Gastroesophageal sphincter (tissue), 4 donors: ENCODE data around the gene LDLRAD1. TPM values are rescaled to one million over a fixed set of nuclear protein-coding genes. Genes with fewer than 3 reads are reported as not detected.

Source experiments
- ATAC-seq: fragments of 150-250 bp; one replicate; pipeline ENCODE4 v1.9.1; 2016; ENCODE audit warnings: mild to moderate bottlenecking, moderate library complexity
- H3K27ac ChIP-seq, 4 donors: fragments of 200-600 bp; sonication (generic) in 3 of 4; 1 replicate in 3 of 4; 2 replicates in 1 of 4; pipeline ENCODE4 v1.5.1; 2016 to 2019
- H3K27me3 ChIP-seq: fragments of 200-600 bp; sonication (generic); one replicate; pipeline ENCODE4 v1.5.1; 2019
- H3K36me3 ChIP-seq, 2 donors: fragments of 200-600 bp; sonication (generic); one replicate each; pipeline ENCODE4 v1.5.1; 2019; ENCODE audit warnings: control low read depth in 1 of 2
- H3K4me1 ChIP-seq, 3 donors: fragments of 200-600 bp; sonication (generic); 1 replicate in 2 of 3; 2 replicates in 1 of 3; pipeline ENCODE4 v1.5.1; 2016 to 2019; ENCODE audit warnings: control low read depth in 2 of 3
- H3K4me3 ChIP-seq, 2 donors: fragments of 200-600 bp; sonication (generic); one replicate each; pipeline ENCODE4 v1.5.1; 2019; ENCODE audit warnings: mild to moderate bottlenecking in 1 of 2, moderate library complexity in 1 of 2
- H3K9me3 ChIP-seq, 3 donors: fragments of 200-600 bp; sonication (generic); one replicate each; pipeline ENCODE4 v1.5.1; 2017 to 2019; ENCODE audit warnings: control low read depth in 2 of 3
- EP300 ChIP-seq: sonication (generic); formaldehyde crosslinking; IDR thresholded peaks from one replicate; pipeline ENCODE4 v1.6.1; 2017; ENCODE audit warnings: antibody characterized with exemption, mild to moderate bottlenecking
- POLR2A ChIP-seq, 2 donors: fragments of 450-650 bp; IDR thresholded peaks; one replicate each; pipeline ENCODE4 v1.6.1; 2017; ENCODE audit warnings: antibody characterized with exemption in 2 of 2, mild to moderate bottlenecking in 2 of 2, moderate library complexity in 1 of 2
- POLR2AphosphoS5 ChIP-seq: sonication (generic); formaldehyde crosslinking; IDR thresholded peaks from one replicate; pipeline ENCODE4 v1.6.1; 2017; ENCODE audit warnings: antibody characterized with exemption
- WGBS, 2 donors: methylation state at CpG; one replicate each; pipeline ENCODE4 v1.1.5; 2018; ENCODE audit warnings: low coverage in 1 of 2; 5-methylcytosine and 5-hydroxymethylcytosine counted together
- total RNA-seq, 4 donors: library from RNA; depleted of rRNA; stranded (reverse); fragments of >200 nt; gene quantifications; one replicate each; pipeline ENCODE4 v1.1.0, GENCODE V29; 2016
- TF ChIP-seq, protein P1 (sequence below), 4 experiments: fragments of 200-600 bp in 2 of 4; fragments of 450-650 bp in 2 of 4; sonication (generic) in 1 of 4; IDR thresholded peaks; one replicate each; pipeline ENCODE4 v1.5.1; 2017 to 2019; ENCODE audit warnings: antibody characterized with exemption in 4 of 4, mild to moderate bottlenecking in 2 of 4, moderate library complexity in 2 of 4

Gene LDLRAD1
- total RNA-seq, 4 donors from 2014 or later: not detected

DNA sequence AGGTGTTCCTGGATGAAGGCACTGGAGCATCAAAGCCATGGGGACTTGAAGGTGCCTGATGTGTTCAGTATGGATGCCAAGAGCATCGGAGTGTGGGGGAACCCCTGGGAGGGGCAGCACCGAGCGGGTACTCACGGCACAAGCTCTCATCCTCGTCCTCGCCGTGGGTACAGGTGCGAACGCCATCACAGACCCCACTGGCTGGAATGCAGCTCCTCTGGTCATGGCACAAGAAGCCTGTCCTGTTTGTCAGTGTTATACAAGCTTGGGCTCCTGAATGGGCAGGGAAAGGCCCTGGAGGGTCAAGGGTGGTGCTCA lies 6.0 kb downstream of the LDLRAD1 start:
- peaks cover 36% of the 10 kb centered on the region for H3K27me3 ChIP-seq
- no peaks in the 10 kb centered on the region for H3K4me1 ChIP-seq
- no peaks in the 10 kb centered on the region for H3K36me3 ChIP-seq
- no peaks in the 10 kb centered on the region for H3K9me3 ChIP-seq
- TF ChIP-seq EP300 (no peak), POLR2A (IDR thresholded peaks at IDR 0.05) (no peak), POLR2AphosphoS5 (no peak)
- TF ChIP-seq, protein P1, sequence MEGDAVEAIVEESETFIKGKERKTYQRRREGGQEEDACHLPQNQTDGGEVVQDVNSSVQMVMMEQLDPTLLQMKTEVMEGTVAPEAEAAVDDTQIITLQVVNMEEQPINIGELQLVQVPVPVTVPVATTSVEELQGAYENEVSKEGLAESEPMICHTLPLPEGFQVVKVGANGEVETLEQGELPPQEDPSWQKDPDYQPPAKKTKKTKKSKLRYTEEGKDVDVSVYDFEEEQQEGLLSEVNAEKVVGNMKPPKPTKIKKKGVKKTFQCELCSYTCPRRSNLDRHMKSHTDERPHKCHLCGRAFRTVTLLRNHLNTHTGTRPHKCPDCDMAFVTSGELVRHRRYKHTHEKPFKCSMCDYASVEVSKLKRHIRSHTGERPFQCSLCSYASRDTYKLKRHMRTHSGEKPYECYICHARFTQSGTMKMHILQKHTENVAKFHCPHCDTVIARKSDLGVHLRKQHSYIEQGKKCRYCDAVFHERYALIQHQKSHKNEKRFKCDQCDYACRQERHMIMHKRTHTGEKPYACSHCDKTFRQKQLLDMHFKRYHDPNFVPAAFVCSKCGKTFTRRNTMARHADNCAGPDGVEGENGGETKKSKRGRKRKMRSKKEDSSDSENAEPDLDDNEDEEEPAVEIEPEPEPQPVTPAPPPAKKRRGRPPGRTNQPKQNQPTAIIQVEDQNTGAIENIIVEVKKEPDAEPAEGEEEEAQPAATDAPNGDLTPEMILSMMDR (IDR thresholded peaks at IDR 0.05): no peak
- ATAC-seq: no peak
- no peak overlapping the region for H3K4me3 ChIP-seq
- no peak overlapping the region for H3K27ac ChIP-seq
- WGBS, 2 donors: 60% methylated on average over 3 of the region's 9 CpGs; no CpG with 5 or more reads in 1 of the 2 donors

DNA sequence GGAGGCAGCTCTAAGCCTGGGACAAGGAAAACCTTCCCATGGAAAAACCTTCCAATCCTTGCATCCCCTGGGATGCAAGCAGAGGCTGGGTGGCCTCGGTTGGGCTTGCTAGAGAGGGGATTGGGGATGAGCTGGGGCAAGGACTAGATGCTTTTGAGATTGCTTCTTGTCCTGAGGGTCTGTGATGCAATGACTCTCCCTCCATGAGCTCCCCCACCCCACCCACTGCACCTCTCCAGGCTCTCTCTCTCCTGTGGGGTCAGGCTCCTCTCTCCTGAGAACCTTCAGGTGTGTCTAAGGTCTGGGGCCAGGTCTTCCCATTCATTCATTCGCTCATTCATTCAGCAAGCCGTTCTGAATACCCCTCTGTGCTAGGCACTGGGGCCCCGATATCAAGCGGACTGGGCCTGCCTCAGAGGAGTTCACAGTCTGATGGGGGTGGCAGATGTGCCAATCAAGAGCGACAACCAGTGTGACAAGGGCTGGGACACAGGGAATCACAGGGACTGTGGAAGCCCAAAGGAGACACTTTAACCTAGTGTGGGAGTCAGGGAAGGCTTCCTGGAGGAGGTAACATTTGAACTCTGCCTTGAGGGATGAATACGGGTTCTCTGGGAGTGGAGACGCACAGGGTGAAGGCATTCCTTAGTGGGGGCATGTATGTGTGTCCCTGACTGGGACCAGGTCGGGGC lies 6.5 kb downstream of the LDLRAD1 start:
- 65 to 88% methylated on average over 3 to 4 of the region's 9 CpGs for WGBS, 2 donors
- no peak overlapping the region for H3K4me3 ChIP-seq
- H3K36me3 ChIP-seq: no peaks in the 10 kb centered on the region
- H3K27ac ChIP-seq: no peak overlapping the region
- peaks cover 36% of the 10 kb centered on the region for H3K27me3 ChIP-seq
- TF ChIP-seq EP300: no peak
- TF ChIP-seq POLR2A (IDR thresholded peaks at IDR 0.05): no peak
- TF ChIP-seq, protein P1 (IDR thresholded peaks at IDR 0.05): no peak
- TF ChIP-seq POLR2AphosphoS5: no peak
- H3K9me3 ChIP-seq: no peaks in the 10 kb centered on the region
- H3K4me1 ChIP-seq: no peaks in the 10 kb centered on the region
- ATAC-seq: no peak

DNA sequence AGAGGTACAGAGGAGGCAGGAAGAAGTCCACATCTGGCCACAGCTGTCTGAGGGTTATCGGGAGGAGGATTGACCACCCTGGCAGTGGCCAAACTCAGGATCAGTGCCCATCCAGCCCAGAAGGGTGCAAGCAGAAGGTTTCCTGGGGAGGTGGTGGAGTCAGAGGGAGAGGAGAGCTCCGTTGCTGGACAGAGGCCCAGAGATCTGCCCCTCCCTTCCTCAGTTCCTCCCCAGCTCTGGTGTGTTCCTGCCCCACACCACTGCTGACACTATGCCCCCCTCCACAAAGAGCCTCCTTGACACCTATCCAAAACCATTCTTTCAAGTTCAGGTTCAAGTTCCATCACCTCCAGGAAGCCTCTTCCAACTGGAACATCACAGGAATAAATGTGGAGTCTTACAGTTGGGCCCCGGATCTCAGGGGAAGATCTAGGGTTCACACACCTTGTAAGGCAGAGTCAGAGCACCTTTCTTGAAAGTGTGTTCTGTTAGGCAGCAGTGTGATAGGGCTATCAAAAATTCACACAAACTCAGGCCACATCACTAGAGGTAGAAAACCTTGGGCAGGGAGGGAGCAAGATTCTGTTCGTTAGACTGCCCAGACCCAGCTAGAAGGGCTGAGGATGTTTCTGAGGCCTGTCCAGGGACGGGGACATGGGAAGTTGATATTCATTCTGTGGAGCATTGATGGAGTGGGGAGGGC lies 7.4 kb downstream of the LDLRAD1 start:
- Histone ChIP-seq H3K4me3 (no peak overlapping the region), H3K4me1 (no peaks in the 10 kb centered on the region), H3K27ac (no peak overlapping the region), H3K27me3 (peaks cover 28% of the 10 kb centered on the region), H3K36me3 (no peaks in the 10 kb centered on the region), H3K9me3 (no peaks in the 10 kb centered on the region)
- WGBS, 2 donors: 53% methylated on average over 2 of the region's 5 CpGs
- TF ChIP-seq POLR2A (IDR thresholded peaks at IDR 0.05) (no peak), POLR2AphosphoS5 (no peak), EP300 (no peak)
- TF ChIP-seq, protein P1 (IDR thresholded peaks at IDR 0.05): no peak
- ATAC-seq: no peak

DNA sequence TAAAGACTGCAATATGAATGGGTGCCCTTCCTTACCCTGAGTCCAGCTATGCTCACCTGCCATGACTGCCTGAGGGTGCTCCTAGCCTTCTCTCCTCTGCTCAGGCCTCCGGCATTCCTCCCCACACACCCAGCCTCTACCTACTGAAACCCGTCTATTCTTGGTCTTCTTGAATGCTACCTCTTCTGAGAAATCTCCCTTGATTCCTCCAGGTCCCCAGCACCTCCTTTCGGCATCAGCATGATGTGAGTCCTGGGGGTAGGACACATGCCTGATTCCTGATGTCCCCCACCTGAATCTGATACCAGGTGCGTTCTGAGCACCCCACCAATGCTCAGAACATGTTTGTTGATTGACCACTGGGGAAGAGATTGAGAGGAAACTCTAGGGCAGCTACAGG lies 8.6 kb downstream of the LDLRAD1 start:
- Histone ChIP-seq H3K4me3 (no peak overlapping the region), H3K27me3 (peaks cover 24% of the 10 kb centered on the region), H3K9me3 (no peaks in the 10 kb centered on the region), H3K36me3 (no peaks in the 10 kb centered on the region), H3K27ac (no peak overlapping the region), H3K4me1 (no peaks in the 10 kb centered on the region)
- no peak for ATAC-seq
- TF ChIP-seq POLR2AphosphoS5 (no peak), EP300 (no peak), POLR2A (IDR thresholded peaks at IDR 0.05) (no peak)
- TF ChIP-seq, protein P1 (IDR thresholded peaks at IDR 0.05): no peak
- WGBS, 2 donors: 46% methylated on average over 2 of the region's 4 CpGs; no CpG with 5 or more reads in 1 of the 2 donors

DNA sequence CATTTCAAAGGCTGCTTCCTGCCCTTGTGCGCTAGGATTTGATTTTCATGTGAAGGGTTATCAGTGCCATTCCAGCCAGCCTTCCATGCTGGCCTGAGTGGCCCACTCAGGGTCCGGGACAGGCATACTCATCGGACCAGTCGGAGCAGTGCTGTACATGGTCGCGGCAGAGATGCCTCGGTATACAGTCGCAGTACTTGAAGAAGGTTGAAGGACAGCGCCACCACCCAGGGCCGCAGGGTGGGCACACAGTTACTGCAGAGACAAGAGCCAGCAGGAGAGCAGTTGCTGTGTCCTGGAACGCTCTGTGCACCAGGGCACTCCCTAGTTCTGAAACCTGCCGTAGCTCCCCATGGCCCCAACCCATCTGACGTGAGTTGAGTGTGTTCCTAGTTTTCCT lies 9.1 kb downstream of the LDLRAD1 start:
- H3K27me3 ChIP-seq: peaks cover 18% of the 10 kb centered on the region
- no peak overlapping the region for H3K27ac ChIP-seq
- ATAC-seq: no peak
- no peak for TF ChIP-seq POLR2AphosphoS5
- no peaks in the 10 kb centered on the region for H3K36me3 ChIP-seq
- H3K4me3 ChIP-seq: no peak overlapping the region
- WGBS, 2 donors: 55 to 85% methylated on average over 4 of the region's 13 CpGs
- H3K4me1 ChIP-seq: no peaks in the 10 kb centered on the region
- no peaks in the 10 kb centered on the region for H3K9me3 ChIP-seq
